Measurements from ENCODE around the gene CARMIL1. TPM values are rescaled to one million over a fixed set of nuclear protein-coding genes. Genes with fewer than 3 reads are reported as not detected.
"Not testable (repeated sequence)": the region's sequence is repeated elsewhere in the genome, so short reads cannot be mapped to it uniquely, and the experiment has no call there.

Gene CARMIL1
- total RNA-seq, 1 donor from 2014 or later, result 1.7 TPM

- no peak overlapping the region for H3K4me3 Mint-ChIP-seq
- no peak for DNase-seq (ENCODE audit: low spot score)
Observed at GRCh38 chr6:25442898-25443297, 163.7 kb downstream of the CARMIL1 start.

GRCh38 chr6:25444521-25444920 lies 165.3 kb downstream of the CARMIL1 start:
- peaks cover 12% of the 10 kb centered on the region for H3K9me3 Mint-ChIP-seq
- H3K27me3 Mint-ChIP-seq (ENCODE audit: insufficient read depth); DNase-seq (ENCODE audit: low spot score); H3K4me3 Mint-ChIP-seq; intact Hi-C loops (cut with micrococcal nuclease); H3K36me3 Mint-ChIP-seq (ENCODE audit: low read depth); H3K4me1 Mint-ChIP-seq (ENCODE audit: low read depth); H3K27ac Mint-ChIP-seq: not testable (repeated sequence)

More at GRCh38 chr6:25442898-25443297, 163.7 kb downstream of the CARMIL1 start:
- Mint-ChIP-seq H3K27ac (no peak overlapping the region), H3K9me3 (peaks cover 12% of the 10 kb centered on the region), H3K36me3 (ENCODE audit: low read depth) (no peaks in the 10 kb centered on the region), H3K4me1 (ENCODE audit: low read depth) (peaks cover 5% of the 10 kb centered on the region), H3K27me3 (ENCODE audit: insufficient read depth) (no peaks in the 10 kb centered on the region)
- intact Hi-C loops (cut with micrococcal nuclease), result no loop called here

DNA sequence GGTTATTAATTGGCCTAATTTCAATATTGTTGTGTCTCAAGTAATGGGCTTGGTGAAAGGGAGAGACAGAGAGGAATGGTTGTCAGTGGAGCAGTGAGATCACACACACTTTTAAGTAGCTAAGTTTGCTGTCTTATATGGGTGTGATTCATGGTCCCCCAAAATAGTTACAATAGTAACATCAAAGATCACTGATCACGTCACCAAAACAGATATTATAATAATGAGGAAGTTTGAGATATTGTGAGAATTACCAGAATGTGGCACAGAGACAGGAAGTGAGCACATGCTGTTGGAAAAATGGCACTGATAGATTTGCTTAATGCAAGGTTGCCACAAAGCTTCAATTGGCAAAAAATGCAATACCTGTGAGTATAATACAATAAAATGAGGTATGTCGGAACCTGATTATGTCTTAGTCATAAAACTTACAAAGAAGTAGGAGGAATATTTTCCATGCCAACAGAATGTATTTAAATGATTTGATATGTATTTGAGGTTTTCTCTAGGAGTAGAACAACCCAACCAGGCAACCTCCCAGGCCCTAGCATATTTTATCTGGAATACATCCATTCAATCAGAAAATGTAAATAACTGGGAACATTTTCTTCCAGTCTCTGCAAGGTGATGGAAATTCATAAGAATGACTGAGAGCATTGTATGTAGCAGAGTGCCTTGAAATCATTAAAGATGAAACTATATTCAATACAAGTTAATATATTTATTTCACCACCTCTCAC lies 167.8 kb downstream of the CARMIL1 start:
- intact Hi-C loops (cut with micrococcal nuclease), result no loop called here
- peaks cover 10% of the 10 kb centered on the region for H3K4me1 Mint-ChIP-seq (ENCODE audit: low read depth)
- no peak for DNase-seq (ENCODE audit: low spot score)
- peaks cover 12% of the 10 kb centered on the region for H3K9me3 Mint-ChIP-seq
- no peaks in the 10 kb centered on the region for H3K27me3 Mint-ChIP-seq (ENCODE audit: insufficient read depth)
- no peak overlapping the region for H3K4me3 Mint-ChIP-seq
- H3K36me3 Mint-ChIP-seq (ENCODE audit: low read depth), result no peaks in the 10 kb centered on the region
- no peak overlapping the region for H3K27ac Mint-ChIP-seq

- Mint-ChIP-seq H3K4me3 (no peak overlapping the region), H3K4me1 (ENCODE audit: low read depth) (peaks cover 10% of the 10 kb centered on the region), H3K27me3 (ENCODE audit: insufficient read depth) (no peaks in the 10 kb centered on the region), H3K9me3 (peaks cover 12% of the 10 kb centered on the region), H3K27ac (no peak overlapping the region), H3K36me3 (ENCODE audit: low read depth) (no peaks in the 10 kb centered on the region)
- no peak for DNase-seq (ENCODE audit: low spot score)
- intact Hi-C loops (cut with micrococcal nuclease), result no loop called here
Observed at GRCh38 chr6:25447570-25447929, 168.4 kb downstream of the CARMIL1 start.

DNA sequence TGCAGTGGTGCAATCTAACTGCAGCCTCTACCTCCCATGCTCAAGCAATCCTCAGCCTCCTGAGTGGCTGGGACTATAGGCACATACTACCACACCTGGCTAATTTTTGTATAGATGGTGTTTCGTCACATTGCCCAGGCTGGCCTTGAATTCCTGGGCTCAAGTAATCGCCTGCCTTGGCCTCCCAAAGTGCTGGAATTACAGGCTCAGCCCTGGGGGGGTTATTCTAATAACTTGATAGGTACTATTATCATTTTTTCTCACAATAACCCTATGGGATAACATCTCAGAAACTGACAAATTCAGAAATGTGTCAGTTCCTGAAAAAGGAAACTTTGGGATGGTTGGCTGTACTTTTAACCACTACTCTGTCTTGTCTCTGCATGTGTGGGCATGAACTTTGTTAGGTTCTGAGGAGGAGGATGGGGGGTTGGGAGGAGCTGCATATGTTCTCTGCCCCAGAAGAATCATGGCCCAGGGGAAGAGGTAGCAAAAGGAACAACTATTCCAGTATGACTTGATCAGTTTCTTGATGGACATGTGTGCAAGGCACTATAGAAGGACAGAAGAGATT lies 169.9 kb downstream of the CARMIL1 start:
- Mint-ChIP-seq H3K36me3 (ENCODE audit: low read depth) (no peaks in the 10 kb centered on the region), H3K27ac (no peak overlapping the region), H3K4me1 (ENCODE audit: low read depth) (peaks cover 10% of the 10 kb centered on the region), H3K27me3 (ENCODE audit: insufficient read depth) (no peaks in the 10 kb centered on the region), H3K9me3 (peaks cover 12% of the 10 kb centered on the region), H3K4me3 (no peak overlapping the region)
- intact Hi-C loops (cut with micrococcal nuclease), result no loop called here
- DNase-seq (ENCODE audit: low spot score), result no peak

DNA sequence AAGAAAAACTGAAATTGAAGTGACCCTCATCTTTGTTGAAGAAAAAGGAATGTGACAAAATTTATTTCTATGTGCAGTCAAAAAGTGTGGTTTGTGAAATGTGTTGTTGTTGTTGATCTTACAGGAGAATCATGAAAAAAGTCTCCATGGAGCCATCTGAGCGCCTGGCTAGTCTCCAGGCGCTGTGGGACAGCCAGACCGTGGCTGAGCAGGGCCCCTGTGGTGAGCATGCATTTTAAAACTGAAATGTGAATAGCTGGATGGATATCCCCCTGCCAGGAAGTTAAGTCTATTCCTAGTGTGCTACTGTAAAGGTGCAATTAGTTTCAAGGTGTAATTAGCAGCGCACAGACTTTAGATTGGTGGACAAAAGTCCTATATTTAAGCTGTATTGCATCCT lies 170.6 kb downstream of the CARMIL1 start:
- intact Hi-C loops (cut with micrococcal nuclease), result no loop called here
- Mint-ChIP-seq H3K27ac (no peak overlapping the region), H3K9me3 (peaks cover 12% of the 10 kb centered on the region), H3K36me3 (ENCODE audit: low read depth) (no peaks in the 10 kb centered on the region), H3K27me3 (ENCODE audit: insufficient read depth) (no peaks in the 10 kb centered on the region), H3K4me3 (no peak overlapping the region), H3K4me1 (ENCODE audit: low read depth) (peaks cover 10% of the 10 kb centered on the region)
- DNase-seq (ENCODE audit: low spot score), result no peak

- intact Hi-C loops (cut with micrococcal nuclease), result no loop called here
- no peak for DNase-seq (ENCODE audit: low spot score)
- no peak overlapping the region for H3K4me3 Mint-ChIP-seq
- H3K27me3 Mint-ChIP-seq (ENCODE audit: insufficient read depth), result no peaks in the 10 kb centered on the region
- no peak overlapping the region for H3K27ac Mint-ChIP-seq
- H3K36me3 Mint-ChIP-seq (ENCODE audit: low read depth), result no peaks in the 10 kb centered on the region
- peaks cover 11% of the 10 kb centered on the region for H3K9me3 Mint-ChIP-seq
- H3K4me1 Mint-ChIP-seq (ENCODE audit: low read depth), result peaks cover 10% of the 10 kb centered on the region
Observed at GRCh38 chr6:25450469-25451198, 171.5 kb downstream of the CARMIL1 start.

GRCh38 chr6:25452031-25452430 lies 172.9 kb downstream of the CARMIL1 start:
- intact Hi-C loops (cut with micrococcal nuclease), result no loop called here
- no peak overlapping the region for H3K4me3 Mint-ChIP-seq
- H3K9me3 Mint-ChIP-seq, result no peaks in the 10 kb centered on the region
- H3K27ac Mint-ChIP-seq, result no peak overlapping the region
- peaks cover 10% of the 10 kb centered on the region for H3K4me1 Mint-ChIP-seq (ENCODE audit: low read depth)
- DNase-seq (ENCODE audit: low spot score), result no peak
- H3K36me3 Mint-ChIP-seq (ENCODE audit: low read depth), result no peaks in the 10 kb centered on the region
- no peaks in the 10 kb centered on the region for H3K27me3 Mint-ChIP-seq (ENCODE audit: insufficient read depth)

- no peaks in the 10 kb centered on the region for H3K36me3 Mint-ChIP-seq (ENCODE audit: low read depth)
- no peak overlapping the region for H3K4me3 Mint-ChIP-seq
- intact Hi-C loops (cut with micrococcal nuclease), result no loop called here
- peaks cover 4% of the 10 kb centered on the region for H3K4me1 Mint-ChIP-seq (ENCODE audit: low read depth)
- DNase-seq (ENCODE audit: low spot score), result no peak
- H3K27ac Mint-ChIP-seq, result no peak overlapping the region
- no peaks in the 10 kb centered on the region for H3K27me3 Mint-ChIP-seq (ENCODE audit: insufficient read depth)
- H3K9me3 Mint-ChIP-seq, result no peaks in the 10 kb centered on the region
Observed at GRCh38 chr6:25453288-25453687, 174.1 kb downstream of the CARMIL1 start.

DNA sequence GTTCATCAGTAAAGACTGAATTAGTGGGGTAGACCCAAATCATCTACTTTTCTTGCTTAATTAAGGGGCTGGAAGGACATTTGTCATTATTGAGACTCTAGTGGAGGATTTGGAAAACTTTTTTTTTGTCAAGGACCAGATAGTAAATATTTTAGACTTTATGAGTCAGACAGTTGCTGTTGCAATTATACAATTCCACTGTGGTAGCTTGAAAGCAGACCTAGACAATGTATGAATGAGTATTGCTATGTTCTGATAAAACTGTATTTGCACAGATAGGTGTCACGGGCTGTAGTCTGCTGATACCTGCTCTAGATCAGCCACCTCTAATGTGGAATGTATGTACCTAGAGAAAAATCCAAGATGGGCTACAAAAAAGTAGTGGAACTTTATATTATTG lies 175.0 kb downstream of the CARMIL1 start:
- H3K4me1 Mint-ChIP-seq (ENCODE audit: low read depth), result peaks cover 4% of the 10 kb centered on the region
- intact Hi-C loops (cut with micrococcal nuclease), result no loop called here
- H3K9me3 Mint-ChIP-seq, result no peaks in the 10 kb centered on the region
- H3K36me3 Mint-ChIP-seq (ENCODE audit: low read depth), result no peaks in the 10 kb centered on the region
- H3K4me3 Mint-ChIP-seq, result no peak overlapping the region
- no peak for DNase-seq (ENCODE audit: low spot score)
- no peaks in the 10 kb centered on the region for H3K27me3 Mint-ChIP-seq (ENCODE audit: insufficient read depth)
- no peak overlapping the region for H3K27ac Mint-ChIP-seq

- no peaks in the 10 kb centered on the region for H3K4me1 Mint-ChIP-seq (ENCODE audit: low read depth)
- intact Hi-C loops (cut with micrococcal nuclease), result no loop called here
- H3K4me3 Mint-ChIP-seq, result no peak overlapping the region
- no peaks in the 10 kb centered on the region for H3K36me3 Mint-ChIP-seq (ENCODE audit: low read depth)
- no peaks in the 10 kb centered on the region for H3K9me3 Mint-ChIP-seq
- H3K27me3 Mint-ChIP-seq (ENCODE audit: insufficient read depth), result no peaks in the 10 kb centered on the region
- no peak overlapping the region for H3K27ac Mint-ChIP-seq
- no peak for DNase-seq (ENCODE audit: low spot score)
Observed at GRCh38 chr6:25456249-25457040, 177.3 kb downstream of the CARMIL1 start.

- Mint-ChIP-seq H3K4me3 (no peak overlapping the region), H3K27me3 (ENCODE audit: insufficient read depth) (no peaks in the 10 kb centered on the region), H3K9me3 (no peaks in the 10 kb centered on the region), H3K4me1 (ENCODE audit: low read depth) (no peaks in the 10 kb centered on the region), H3K36me3 (ENCODE audit: low read depth) (no peaks in the 10 kb centered on the region), H3K27ac (no peak overlapping the region)
- intact Hi-C loops (cut with micrococcal nuclease), result no loop called here
- DNase-seq (ENCODE audit: low spot score), result no peak
Observed at GRCh38 chr6:25457516-25457915, 178.3 kb downstream of the CARMIL1 start.

GRCh38 chr6:25458485-25458884 lies 179.3 kb downstream of the CARMIL1 start:
- H3K4me3 Mint-ChIP-seq, result no peak overlapping the region
- H3K9me3 Mint-ChIP-seq, result no peaks in the 10 kb centered on the region
- H3K27ac Mint-ChIP-seq, result no peak overlapping the region
- H3K4me1 Mint-ChIP-seq (ENCODE audit: low read depth), result no peaks in the 10 kb centered on the region
- intact Hi-C loops (cut with micrococcal nuclease), result no loop called here
- H3K27me3 Mint-ChIP-seq (ENCODE audit: insufficient read depth), result no peaks in the 10 kb centered on the region
- peaks cover under 1% of the 10 kb centered on the region for H3K36me3 Mint-ChIP-seq (ENCODE audit: low read depth)
- no peak for DNase-seq (ENCODE audit: low spot score)

Data from activated T-helper 1 cell treated with anti-CD3 and anti-CD28 coated beads, Interleukin-12 subunit alpha, Interleukin-12 subunit beta, Interleukin-2, Interleukin-4 antibody, amounts not matched to agents 30 ng/mL and 10 ng/mL and 1 ng/mL, durations not matched to agents 14 hours and 24 hours and 36 hours (primary cell).